ENCODE measurements around the gene ARHGAP31. TPM values are rescaled to one million over a fixed set of nuclear protein-coding genes. Genes with fewer than 3 reads are reported as not detected.

ARHGAP31 gene
- total RNA-seq, 1 experiment from 2014 or later = 12.0 TPM

DNA sequence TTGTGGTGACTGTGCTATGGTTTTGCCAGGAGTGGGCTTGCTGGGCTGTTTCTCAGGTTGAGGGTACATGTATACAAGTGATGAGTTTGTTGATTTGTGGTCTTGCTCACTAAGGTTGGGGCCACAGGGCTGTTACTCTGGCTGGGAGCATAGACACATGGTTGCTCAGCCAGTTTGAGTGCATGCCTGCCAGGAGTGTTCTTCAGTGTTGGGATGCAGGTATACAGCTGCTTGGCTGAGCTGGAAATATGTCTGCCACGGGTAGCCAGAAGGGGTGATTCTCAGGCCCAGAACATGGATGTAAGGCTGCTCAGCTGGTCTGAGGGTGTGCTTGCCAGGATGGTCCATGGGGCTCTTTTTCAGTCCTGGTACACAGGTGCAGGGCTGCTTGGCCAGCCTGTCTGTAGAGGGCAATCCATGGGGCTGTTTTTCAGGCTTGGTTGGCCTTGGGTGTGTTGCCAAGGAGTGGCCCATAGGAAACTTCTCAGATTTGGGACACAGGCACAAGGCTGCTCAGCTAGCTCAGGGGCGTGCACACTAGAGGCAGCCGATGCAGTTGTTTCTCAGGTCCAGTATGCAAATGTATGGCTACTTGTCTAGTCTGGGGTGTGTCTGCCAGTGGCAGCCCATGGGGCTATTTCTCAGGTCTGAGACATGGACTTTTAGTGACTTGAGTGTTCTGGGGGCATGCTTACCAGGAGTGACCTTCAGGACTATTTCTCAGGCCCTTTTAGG is 5.3 kb upstream of the ARHGAP31 start:
- POLR2A ChIA-PET (ENCODE audit: low non-redundant PET) = no interaction called here

DNA sequence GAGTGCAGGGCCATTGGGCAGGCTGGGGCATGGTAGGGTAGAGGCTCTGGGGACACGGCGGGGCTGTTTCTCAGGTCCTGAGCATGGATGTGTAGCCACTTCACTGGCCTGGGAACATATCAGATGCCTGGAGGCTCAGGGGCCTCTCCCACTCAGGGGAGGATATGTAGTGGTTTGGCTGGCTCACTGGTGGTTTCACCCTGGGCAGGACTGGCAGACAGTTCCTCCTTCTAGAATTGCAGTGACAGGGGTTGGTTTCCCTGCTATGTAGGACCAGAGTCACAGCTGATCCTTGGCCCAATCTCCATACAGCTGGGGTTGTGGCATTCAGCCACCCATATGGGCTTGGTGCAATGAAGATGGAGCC is 4.8 kb upstream of the ARHGAP31 start:
- Histone ChIP-seq H3K4me3 (ENCODE audit: low read depth, low read length, poor library complexity, severe bottlenecking) (no peak overlapping the region), H3K27me3 (replicated peaks; ENCODE audit: insufficient read depth, low read depth, low read length, poor library complexity) (peaks cover 4% of the 10 kb centered on the region), H3K4me1 (ENCODE audit: insufficient read depth, low read length, poor library complexity, severe bottlenecking) (peaks cover 9% of the 10 kb centered on the region), H3K36me3 (ENCODE audit: insufficient read depth, low read length, poor library complexity, severe bottlenecking) (no peaks in the 10 kb centered on the region), H3K9me3 (ENCODE audit: low read depth, low read length, poor library complexity, severe bottlenecking) (peaks cover 13% of the 10 kb centered on the region), H3K27ac (ENCODE audit: low read depth, low read length, poor library complexity, severe bottlenecking) (no peak overlapping the region)
- POLR2A ChIA-PET (ENCODE audit: low non-redundant PET) = no interaction called here
- TF ChIP-seq, protein P1, sequence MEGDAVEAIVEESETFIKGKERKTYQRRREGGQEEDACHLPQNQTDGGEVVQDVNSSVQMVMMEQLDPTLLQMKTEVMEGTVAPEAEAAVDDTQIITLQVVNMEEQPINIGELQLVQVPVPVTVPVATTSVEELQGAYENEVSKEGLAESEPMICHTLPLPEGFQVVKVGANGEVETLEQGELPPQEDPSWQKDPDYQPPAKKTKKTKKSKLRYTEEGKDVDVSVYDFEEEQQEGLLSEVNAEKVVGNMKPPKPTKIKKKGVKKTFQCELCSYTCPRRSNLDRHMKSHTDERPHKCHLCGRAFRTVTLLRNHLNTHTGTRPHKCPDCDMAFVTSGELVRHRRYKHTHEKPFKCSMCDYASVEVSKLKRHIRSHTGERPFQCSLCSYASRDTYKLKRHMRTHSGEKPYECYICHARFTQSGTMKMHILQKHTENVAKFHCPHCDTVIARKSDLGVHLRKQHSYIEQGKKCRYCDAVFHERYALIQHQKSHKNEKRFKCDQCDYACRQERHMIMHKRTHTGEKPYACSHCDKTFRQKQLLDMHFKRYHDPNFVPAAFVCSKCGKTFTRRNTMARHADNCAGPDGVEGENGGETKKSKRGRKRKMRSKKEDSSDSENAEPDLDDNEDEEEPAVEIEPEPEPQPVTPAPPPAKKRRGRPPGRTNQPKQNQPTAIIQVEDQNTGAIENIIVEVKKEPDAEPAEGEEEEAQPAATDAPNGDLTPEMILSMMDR (conservative IDR thresholded peaks at IDR 0.05; ENCODE audit: low read depth, low read length) = no peak
- TF ChIP-seq EZH2 (IDR thresholded peaks at IDR 0.05; ENCODE audit: borderline replicate concordance, low read depth, low read length, poor library complexity, severe bottlenecking) = no peak
- CTCF ChIA-PET = no interaction called here
- no TSS peak for BruUV-seq (replicated peaks)
- intact Hi-C loops (cut with micrococcal nuclease; ENCODE audit: unreplicated experiment) = no loop called here
- DNase-seq (ENCODE audit: low spot score) = no peak

More for the DNA sequence above, 5.3 kb upstream of the ARHGAP31 start:
- H3K27me3 ChIP-seq (replicated peaks; ENCODE audit: insufficient read depth, low read depth, low read length, poor library complexity) = peaks cover 4% of the 10 kb centered on the region
- H3K36me3 ChIP-seq (ENCODE audit: insufficient read depth, low read length, poor library complexity, severe bottlenecking) = no peaks in the 10 kb centered on the region
- peaks cover 9% of the 10 kb centered on the region for H3K4me1 ChIP-seq (ENCODE audit: insufficient read depth, low read length, poor library complexity, severe bottlenecking)
- peaks cover 13% of the 10 kb centered on the region for H3K9me3 ChIP-seq (ENCODE audit: low read depth, low read length, poor library complexity, severe bottlenecking)
- DNase-seq (ENCODE audit: low spot score) = no peak
- no TSS peak for BruUV-seq (replicated peaks)
- H3K4me3 ChIP-seq (ENCODE audit: low read depth, low read length, poor library complexity, severe bottlenecking) = no peak overlapping the region
- TF ChIP-seq EZH2 (IDR thresholded peaks at IDR 0.05; ENCODE audit: borderline replicate concordance, low read depth, low read length, poor library complexity, severe bottlenecking) = no peak
- TF ChIP-seq, protein P1 (conservative IDR thresholded peaks at IDR 0.05; ENCODE audit: low read depth, low read length) = no peak
- CTCF ChIA-PET = no interaction called here
- intact Hi-C loops (cut with micrococcal nuclease; ENCODE audit: unreplicated experiment) = no loop called here
- H3K27ac ChIP-seq (ENCODE audit: low read depth, low read length, poor library complexity, severe bottlenecking) = no peak overlapping the region

DNA sequence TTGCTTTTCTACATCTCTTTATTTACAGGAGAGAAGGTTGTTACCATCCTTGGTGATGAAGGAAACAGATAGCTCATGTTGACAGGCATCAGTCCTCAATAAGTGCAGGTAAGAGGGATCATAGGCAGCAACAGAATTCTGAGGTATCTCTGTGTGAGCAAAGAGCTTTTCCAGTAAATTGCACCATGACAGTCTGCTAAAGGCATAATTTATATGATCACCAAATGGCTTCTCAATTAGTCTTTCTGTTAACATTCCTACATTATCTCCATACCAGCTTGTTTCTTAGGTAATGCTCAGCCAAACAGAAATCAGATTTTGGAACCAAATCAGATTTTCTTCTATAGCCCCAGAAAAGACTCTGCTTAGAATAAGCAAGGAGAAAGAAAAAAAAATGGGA is 3.6 kb upstream of the ARHGAP31 start:
- no peak overlapping the region for H3K4me3 ChIP-seq (ENCODE audit: low read depth, low read length, poor library complexity, severe bottlenecking)
- no TSS peak for BruUV-seq (replicated peaks)
- peaks cover 13% of the 10 kb centered on the region for H3K9me3 ChIP-seq (ENCODE audit: low read depth, low read length, poor library complexity, severe bottlenecking)
- intact Hi-C loops (cut with micrococcal nuclease; ENCODE audit: unreplicated experiment) = loop anchor here (5.0 kb wide), 1 partner anchor 62 kb away; no protein-coding TSS in a partner anchor
- H3K27me3 ChIP-seq (replicated peaks; ENCODE audit: insufficient read depth, low read depth, low read length, poor library complexity) = no peaks in the 10 kb centered on the region
- peaks cover 9% of the 10 kb centered on the region for H3K4me1 ChIP-seq (ENCODE audit: insufficient read depth, low read length, poor library complexity, severe bottlenecking)
- ChIA-PET CTCF (no interaction called here), POLR2A (ENCODE audit: low non-redundant PET) (interaction anchor here (0.6 kb wide), 1 partner anchor 182 kb away, joined by 3 read pairs; no protein-coding TSS in a partner anchor)
- no peak for TF ChIP-seq EZH2 (IDR thresholded peaks at IDR 0.05; ENCODE audit: borderline replicate concordance, low read depth, low read length, poor library complexity, severe bottlenecking)
- TF ChIP-seq, protein P1 (conservative IDR thresholded peaks at IDR 0.05; ENCODE audit: low read depth, low read length) = no peak
- H3K27ac ChIP-seq (ENCODE audit: low read depth, low read length, poor library complexity, severe bottlenecking) = no peak overlapping the region
- DNase-seq (ENCODE audit: low spot score) = no peak
- no peaks in the 10 kb centered on the region for H3K36me3 ChIP-seq (ENCODE audit: insufficient read depth, low read length, poor library complexity, severe bottlenecking)
